Subcutaneous adipose tissue (tissue), 4 donors: ENCODE measurements around the gene C11orf42. TPM values are rescaled to one million over a fixed set of nuclear protein-coding genes. Genes with fewer than 3 reads are reported as not detected.

Experiments
- total RNA-seq, 4 donors: library from RNA; depleted of rRNA; stranded (reverse); fragments of >200 nt; gene quantifications; one replicate each; pipeline ENCODE4 v1.1.0, GENCODE V29; 2016
- TF ChIP-seq, protein P1 (sequence below): fragments of 450-650 bp; IDR thresholded peaks from one replicate; pipeline ENCODE4 v1.5.1; 2016; ENCODE audit warnings: low read depth, mild to moderate bottlenecking, control low read depth, antibody characterized with exemption, moderate library complexity

The C11orf42 gene
- total RNA-seq, 4 donors from 2014 or later = not detected

DNA sequence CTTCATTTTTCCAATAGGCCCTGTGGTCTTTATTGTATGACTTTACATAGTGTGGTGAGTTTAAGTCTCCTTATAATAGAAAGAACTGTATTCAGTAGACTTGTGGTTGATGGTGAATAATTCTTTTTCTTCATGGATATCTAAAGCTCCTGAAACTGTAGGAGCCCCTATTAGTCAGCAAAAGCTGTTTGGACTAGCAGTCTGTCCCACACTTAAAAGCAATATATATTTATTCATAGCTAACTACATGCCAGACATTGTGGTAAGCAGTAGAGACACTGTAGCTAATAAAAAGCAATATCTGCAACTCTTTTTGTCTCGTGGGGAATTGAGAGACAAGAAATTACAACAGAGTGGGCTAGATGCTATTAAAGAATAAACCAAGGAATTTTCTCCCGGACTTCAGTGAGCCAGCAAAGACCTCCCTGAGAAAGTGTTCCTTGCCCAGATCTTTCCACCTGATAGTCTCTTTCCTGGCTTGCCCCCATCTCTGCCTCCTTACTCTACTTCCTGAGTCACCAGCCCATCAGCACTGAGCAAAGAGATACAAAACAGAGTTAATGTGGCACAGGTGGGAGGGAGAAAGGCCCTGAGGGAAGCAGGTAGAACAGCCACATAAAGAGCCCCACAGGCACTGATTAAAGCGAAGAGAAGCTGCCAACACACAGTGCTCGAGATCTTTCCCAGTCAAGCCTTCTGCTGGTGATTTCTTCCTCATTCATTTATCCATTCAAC is 7.7 kb upstream of the C11orf42 start:
- TF ChIP-seq, protein P1, sequence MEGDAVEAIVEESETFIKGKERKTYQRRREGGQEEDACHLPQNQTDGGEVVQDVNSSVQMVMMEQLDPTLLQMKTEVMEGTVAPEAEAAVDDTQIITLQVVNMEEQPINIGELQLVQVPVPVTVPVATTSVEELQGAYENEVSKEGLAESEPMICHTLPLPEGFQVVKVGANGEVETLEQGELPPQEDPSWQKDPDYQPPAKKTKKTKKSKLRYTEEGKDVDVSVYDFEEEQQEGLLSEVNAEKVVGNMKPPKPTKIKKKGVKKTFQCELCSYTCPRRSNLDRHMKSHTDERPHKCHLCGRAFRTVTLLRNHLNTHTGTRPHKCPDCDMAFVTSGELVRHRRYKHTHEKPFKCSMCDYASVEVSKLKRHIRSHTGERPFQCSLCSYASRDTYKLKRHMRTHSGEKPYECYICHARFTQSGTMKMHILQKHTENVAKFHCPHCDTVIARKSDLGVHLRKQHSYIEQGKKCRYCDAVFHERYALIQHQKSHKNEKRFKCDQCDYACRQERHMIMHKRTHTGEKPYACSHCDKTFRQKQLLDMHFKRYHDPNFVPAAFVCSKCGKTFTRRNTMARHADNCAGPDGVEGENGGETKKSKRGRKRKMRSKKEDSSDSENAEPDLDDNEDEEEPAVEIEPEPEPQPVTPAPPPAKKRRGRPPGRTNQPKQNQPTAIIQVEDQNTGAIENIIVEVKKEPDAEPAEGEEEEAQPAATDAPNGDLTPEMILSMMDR = no peak

DNA sequence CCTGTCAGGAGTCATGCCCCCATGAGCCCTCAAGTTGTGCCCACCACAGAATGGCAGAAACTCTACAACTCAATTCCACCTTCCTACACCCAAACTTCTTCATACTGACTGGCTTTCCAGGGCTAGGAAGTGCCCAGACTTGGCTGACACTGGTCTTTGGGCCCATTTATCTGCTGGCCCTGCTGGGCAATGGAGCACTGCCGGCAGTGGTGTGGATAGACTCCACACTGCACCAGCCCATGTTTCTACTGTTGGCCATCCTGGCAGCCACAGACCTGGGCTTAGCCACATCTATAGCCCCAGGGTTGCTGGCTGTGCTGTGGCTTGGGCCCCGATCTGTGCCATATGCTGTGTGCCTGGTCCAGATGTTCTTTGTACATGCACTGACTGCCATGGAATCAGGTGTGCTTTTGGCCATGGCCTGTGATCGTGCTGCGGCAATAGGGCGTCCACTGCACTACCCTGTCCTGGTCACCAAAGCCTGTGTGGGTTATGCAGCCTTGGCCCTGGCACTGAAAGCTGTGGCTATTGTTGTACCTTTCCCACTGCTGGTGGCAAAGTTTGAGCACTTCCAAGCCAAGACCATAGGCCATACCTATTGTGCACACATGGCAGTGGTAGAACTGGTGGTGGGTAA is 6.1 kb upstream of the C11orf42 start, which contains the start of gene OR52W1:
TSS of gene OR52W1 (plus strand) at position 51 of the 637 bp plus-strand sequence. CDS start at position 51, 0 bp downstream.
- TF ChIP-seq, protein P1 = no peak

DNA sequence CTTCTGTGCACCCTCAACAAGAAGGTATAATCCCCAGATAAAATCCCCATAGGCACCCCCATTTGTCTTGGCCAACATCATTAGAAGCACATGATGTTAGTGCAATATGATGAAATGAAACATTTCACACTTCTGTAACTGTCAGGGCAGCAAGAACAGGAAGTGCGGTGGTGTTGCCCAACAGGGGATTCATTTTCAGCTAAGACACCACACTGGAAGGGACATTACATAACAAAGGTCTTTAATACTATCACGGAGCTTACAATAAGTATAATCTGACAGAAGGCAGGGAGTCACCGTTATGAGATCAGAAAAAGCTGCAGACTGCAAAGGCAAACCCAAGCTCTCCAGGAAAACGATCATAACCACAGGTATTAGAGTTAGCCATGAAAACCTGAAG is 4.4 kb upstream of the C11orf42 start:
- TF ChIP-seq, protein P1 = no peak

DNA sequence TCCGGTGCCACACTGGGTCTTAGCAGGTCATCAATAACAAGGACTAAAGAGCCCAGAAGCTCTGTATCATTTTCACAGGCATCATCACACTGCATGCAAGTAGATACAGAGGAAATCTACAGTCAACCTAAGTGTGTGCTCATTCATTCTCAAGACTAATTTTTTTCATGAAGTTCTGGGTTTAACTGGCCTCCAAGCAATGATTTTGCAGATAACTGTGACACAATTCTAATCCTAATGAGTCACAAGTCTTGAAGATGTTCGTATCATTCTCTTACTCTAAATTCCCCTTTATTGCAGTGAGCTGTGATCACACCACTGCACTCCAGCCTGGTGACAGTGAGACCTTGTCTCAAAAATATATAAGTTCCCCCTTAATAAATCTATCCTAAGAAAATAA is 3.9 kb upstream of the C11orf42 start:
- TF ChIP-seq, protein P1 = no peak

DNA sequence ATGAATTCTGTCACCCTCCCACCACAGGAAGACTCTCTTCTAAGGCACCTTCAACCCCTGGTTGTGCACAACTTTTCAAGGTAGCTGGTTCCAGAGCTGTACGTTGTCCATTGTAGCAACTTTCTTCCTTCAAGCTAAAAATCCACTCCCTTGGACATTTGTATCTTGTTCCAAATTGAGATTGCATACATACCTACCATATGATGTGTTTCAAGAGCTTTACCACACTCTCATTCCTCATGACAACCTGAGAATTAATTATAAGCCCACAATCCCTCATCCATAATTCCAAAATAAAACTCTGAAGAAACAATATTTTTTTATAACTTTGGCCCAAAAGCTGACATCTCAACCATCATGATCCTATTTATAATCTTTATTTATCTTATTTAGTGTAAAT is 3.3 kb upstream of the C11orf42 start:
- TF ChIP-seq, protein P1 = no peak

DNA sequence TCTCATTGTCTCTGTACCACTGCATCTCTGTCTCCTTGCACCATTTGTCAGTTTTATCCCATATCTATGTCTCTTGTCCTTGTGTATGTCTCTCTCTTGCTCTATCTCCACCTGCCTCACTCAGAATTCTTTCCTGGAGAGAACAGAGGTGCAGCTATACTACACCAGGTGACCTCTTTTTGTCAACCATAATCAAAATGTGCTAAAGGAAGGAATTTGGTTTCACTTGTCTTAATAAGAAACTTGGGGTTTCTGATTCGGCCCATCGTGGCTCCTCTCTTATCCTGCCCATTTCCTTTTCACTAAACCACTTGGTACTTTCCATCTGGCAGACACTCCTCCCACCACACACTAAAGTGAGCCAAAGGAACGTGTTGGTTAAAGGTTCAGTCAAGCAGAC is 2.0 kb upstream of the C11orf42 start:
- TF ChIP-seq, protein P1 = no peak

DNA sequence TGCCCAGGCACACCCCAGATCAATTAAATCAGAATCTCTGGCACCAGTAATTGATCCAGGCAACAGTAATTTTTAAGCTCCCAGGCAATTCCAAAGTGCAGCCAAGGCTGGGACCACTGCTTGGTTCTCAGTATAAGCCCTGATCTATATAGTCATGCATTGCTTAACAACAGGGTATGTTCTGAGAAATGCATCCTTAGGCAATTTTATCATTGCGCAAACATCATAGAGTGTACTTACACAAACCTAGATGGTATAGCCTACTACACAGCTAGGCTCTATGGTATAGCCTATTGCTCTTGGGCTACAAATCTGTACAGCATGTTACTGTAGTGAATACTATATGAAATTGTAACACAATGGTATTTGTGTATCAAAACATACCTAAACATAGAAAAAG is 651 bp upstream of the C11orf42 start:
- TF ChIP-seq, protein P1 = no peak
